Pancreas (tissue), 10 donors: ENCODE data around the gene ATP13A1. TPM values are rescaled to one million over a fixed set of nuclear protein-coding genes. Genes with fewer than 3 reads are reported as not detected.

Experiments
- ATAC-seq, 4 donors: fragments of 200-7000 bp; cut with Tn5 transposase; one replicate each; pipeline versions ENCODE4 v1.8.0 to v1.9.1; 2020; ENCODE audit warnings: mild to moderate bottlenecking in 4 of 4, moderate library complexity in 4 of 4
- DNase-seq, 6 donors: peaks; one replicate each; pipeline ENCODE4 v3.0.0-alpha.2; 2020
- FAIRE-seq: peaks from 2 replicates; lab custom pipeline; 2012; peaks lifted over from hg19 to GRCh38; lab: Jason Lieb, UNC
- H3K27ac ChIP-seq, 4 donors: fragments of 200-600 bp; sonication (generic); 1 replicate in 3 of 4; 2 replicates in 1 of 4; pipeline versions ENCODE4 v1.5.0 to v1.8.0; 2020
- H3K27me3 ChIP-seq, 4 donors: fragments of 200-600 bp; one replicate each; pipeline ENCODE4 v1.8.0; 2021
- H3K36me3 ChIP-seq, 3 donors: fragments of 200-600 bp; sonication (generic) in 1 of 3; one replicate each; pipeline versions ENCODE4 v1.5.0 to v1.8.0; 2020 to 2021
- H3K4me1 ChIP-seq, 3 donors: fragments of 200-600 bp; one replicate each; pipeline ENCODE4 v1.8.0; 2021
- H3K4me3 ChIP-seq, 4 donors: fragments of 200-600 bp; sonication (generic) in 2 of 4; one replicate each; pipeline versions ENCODE4 v1.5.0 to v1.8.0; 2020 to 2021
- H3K9me3 ChIP-seq, 4 donors: fragments of 200-600 bp; one replicate each; pipeline ENCODE4 v1.8.0; 2021
- CTCF ChIP-seq, 4 donors: fragments of 200-600 bp; sonication (generic) in 3 of 4; IDR thresholded peaks; one replicate each; pipeline versions ENCODE4 v1.5.0 to v1.8.0; 2021; ENCODE audit warnings: antibody characterized with exemption in 4 of 4
- WGBS, 2 donors: extraction: QIAGEN DNeasy Blood & Tissue Kit; methylation state at CpG; one replicate each; pipeline ENCODE4 v1.1.7; 2013; 5-methylcytosine and 5-hydroxymethylcytosine counted together
- intact Hi-C, 3 donors: fragments of 100-400 bp; cut with DNase I; formaldehyde crosslinking; loops; one replicate each; pipeline versions ENCODE4 v1.11.1 to v1.14.2; 2022
- polyA plus RNA-seq, 2 donors: library from polyadenylated mRNA; stranded (reverse); fragments of 200-250 nt; gene quantifications; one replicate each; pipeline ENCODE4 v1.2.3, GENCODE V29; 2013
- total RNA-seq, 6 donors: library from RNA; stranded (reverse); fragmentation: NEBNext Ultra II Directional in 4 of 6; extraction: Animal tissue kit (Norgen Biotek cat#: 25700) in 4 of 6; gene quantifications; one replicate each; pipeline versions ENCODE4 v1.2.1 to v1.2.4, GENCODE V29; 2021 to 2023
- donor health status: healthy with polysubstance abuse.
- donor health status: DM: no; HTN: no; CAD: no; lungs with moderate emphysema.
- donor health status: DM: no; HTN: no; CAD: no.
- donor health status: control.
- donor health status: control.
- donor health status: Bipolar disorder and iron deficiency.
- donor health status: DM: yes; HTN: yes; CAD: no.
- donor health status: DM: no; HTN: no; CAD: no.
- donor health status: DM: no; HTN: no; CAD: no.
- donor health status: DM: yes; HTN: yes; CAD: no.

ATP13A1 gene
- total and polyA plus RNA-seq, 8 donors, result 24.9 to 77.3 (median 36.1) TPM

GRCh38 chr19:19627621-19628500 is 35.6 kb downstream of the ATP13A1 start, which contains the start of gene LPAR2:
Gene LPAR2, minus strand, starts transcription at chr19:19628220. Its CDS starts 945 bp downstream, at chr19:19627275.
- peak within 1 kb of the TSS; percentile 82 to 93 (median 89) for H3K27ac ChIP-seq
- H3K4me3 ChIP-seq, result peak within 1 kb of the TSS; percentile 47 to 80 (median 64)
- DNase-seq (peak; percentile 66 to 90 (median 78)), FAIRE-seq (no peak), ATAC-seq (peak; percentile 90 to 93 (median 92))
- no peaks in the 10 kb centered on the region for H3K4me1 ChIP-seq
- no peaks in the 10 kb centered on the region for H3K9me3 ChIP-seq
- H3K36me3 ChIP-seq, result no peaks in the 10 kb centered on the region
- no peaks in the 10 kb centered on the region for H3K27me3 ChIP-seq
- TF ChIP-seq CTCF (IDR thresholded peaks at IDR 0.05), result no peak
- WGBS, 2 donors, result 1% methylated on average over 40 to 87 of the region's 87 CpGs
- intact Hi-C loops, result no loop called here

GRCh38 chr19:19626516-19627472 is 36.7 kb downstream of the ATP13A1 start:
- Histone ChIP-seq H3K27ac (peak overlapping the region in 2 of 4 donors; percentile 82 to 91), H3K27me3 (no peaks in the 10 kb centered on the region), H3K9me3 (no peaks in the 10 kb centered on the region), H3K4me3 (peak overlapping the region in 2 of 4 donors; percentile 80), H3K4me1 (no peaks in the 10 kb centered on the region), H3K36me3 (no peaks in the 10 kb centered on the region)
- no peak for ATAC-seq
- peak in 1 of 6 donors; percentile 82 for DNase-seq
- WGBS, 2 donors, result 93 to 94% methylated on average over 48 of the region's 48 CpGs
- no peak for FAIRE-seq
- intact Hi-C loops, result no loop called here
- no peak for TF ChIP-seq CTCF (IDR thresholded peaks at IDR 0.05)

GRCh38 chr19:19624032-19624570 is 39.4 kb downstream of the ATP13A1 start:
- no peak for TF ChIP-seq CTCF (IDR thresholded peaks at IDR 0.05)
- Histone ChIP-seq H3K4me1 (no peaks in the 10 kb centered on the region), H3K36me3 (no peaks in the 10 kb centered on the region), H3K27me3 (no peaks in the 10 kb centered on the region), H3K4me3 (no peak overlapping the region), H3K27ac (no peak overlapping the region), H3K9me3 (no peaks in the 10 kb centered on the region)
- intact Hi-C loops, result no loop called here
- FAIRE-seq, result no peak
- DNase-seq, result peak in 1 of 6 donors; percentile 33
- WGBS, 2 donors, result 92 to 94% methylated on average over 19 of the region's 19 CpGs
- ATAC-seq, result no peak

GRCh38 chr19:19623383-19623782 is 40.1 kb downstream of the ATP13A1 start:
- H3K27ac ChIP-seq, result no peak overlapping the region
- H3K27me3 ChIP-seq, result no peaks in the 10 kb centered on the region
- TF ChIP-seq CTCF (IDR thresholded peaks at IDR 0.05), result no peak
- ATAC-seq (no peak), DNase-seq (no peak), FAIRE-seq (no peak)
- H3K36me3 ChIP-seq, result no peaks in the 10 kb centered on the region
- H3K4me3 ChIP-seq, result no peak overlapping the region
- 74 to 89% methylated on average over 5 of the region's 5 CpGs for WGBS, 2 donors
- no peaks in the 10 kb centered on the region for H3K9me3 ChIP-seq
- intact Hi-C loops, result no loop called here
- no peaks in the 10 kb centered on the region for H3K4me1 ChIP-seq
